Mesendoderm (in vitro differentiated cells): Measurements from ENCODE around the gene CKM.
A peak's percentile ranks its signal among the peaks of the same experiment; 100 is the strongest.
"Not testable (repeated sequence)": the region's sequence is repeated elsewhere in the genome, so short reads cannot be mapped to it uniquely, and the experiment has no call there.

Experiments used
- DNase-seq: peaks from one replicate; pipeline ENCODE4 v3.0.0; 2013
- H2AK5ac ChIP-seq: 2 replicates; pipeline ENCODE4 v1.6.1; 2013; ENCODE audit warnings: low read length, inconsistent platforms
- H2BK120ac ChIP-seq: 2 replicates; pipeline ENCODE4 v1.6.1; 2013; ENCODE audit warnings: low read depth, mild to moderate bottlenecking, low read length, moderate library complexity, mixed read lengths
- H2BK15ac ChIP-seq: replicated peaks from 2 replicates; pipeline ENCODE4 v1.6.1; 2013; ENCODE audit warnings: low read depth, mild to moderate bottlenecking, moderate library complexity
- H2BK5ac ChIP-seq: 2 replicates; pipeline ENCODE4 v1.6.1; 2013; ENCODE audit warnings: low read length, inconsistent platforms
- H3K18ac ChIP-seq: 2 replicates; pipeline ENCODE4 v1.6.1; 2013; ENCODE audit warnings: mild to moderate bottlenecking, low read length, mixed read lengths
- H3K23ac ChIP-seq: one replicate; pipeline ENCODE4 v1.6.1; 2013; ENCODE audit warnings: low read length
- H3K27ac ChIP-seq: 2 replicates; pipeline ENCODE4 v1.5.1; 2013; ENCODE audit warnings: low read depth, mild to moderate bottlenecking, inconsistent platforms, low read length, moderate library complexity
- H3K27me3 ChIP-seq: 2 replicates; pipeline ENCODE4 v1.6.1; 2013; ENCODE audit warnings: low read length, control low read depth, mild to moderate bottlenecking, inconsistent platforms; ENCODE audit not compliant: insufficient read depth, poor library complexity
- H3K36me3 ChIP-seq: 2 replicates; pipeline ENCODE4 v1.6.1; 2013; ENCODE audit warnings: low read length, inconsistent platforms; ENCODE audit not compliant: control insufficient read depth, insufficient read depth
- H3K4ac ChIP-seq: one replicate; pipeline ENCODE4 v1.6.1; 2013; ENCODE audit warnings: low read depth, mild to moderate bottlenecking, low read length, moderate library complexity
- H3K4me1 ChIP-seq: 2 replicates; pipeline ENCODE4 v1.6.1; 2013; ENCODE audit warnings: low read depth, low read length, inconsistent platforms; ENCODE audit not compliant: control insufficient read depth
- H3K4me2 ChIP-seq: 2 replicates; pipeline ENCODE4 v1.6.1; 2013; ENCODE audit warnings: low read length
- H3K4me3 ChIP-seq: 2 replicates; pipeline ENCODE4 v1.5.1; 2013; ENCODE audit warnings: mild to moderate bottlenecking, low read length
- H3K56ac ChIP-seq: one replicate; pipeline ENCODE4 v1.6.1; 2013; ENCODE audit warnings: low read length
- H3K79me1 ChIP-seq: 2 replicates; pipeline ENCODE4 v1.6.1; 2013; ENCODE audit warnings: low read length, inconsistent platforms
- H3K79me2 ChIP-seq: 2 replicates; pipeline ENCODE4 v1.6.1; 2013; ENCODE audit warnings: mild to moderate bottlenecking, low read length; ENCODE audit not compliant: control insufficient read depth, insufficient read depth
- H3K9ac ChIP-seq: 2 replicates; pipeline ENCODE4 v1.6.1; 2013; ENCODE audit warnings: low read length, inconsistent platforms
- H4K5ac ChIP-seq: one replicate; pipeline ENCODE4 v1.6.1; 2013; ENCODE audit warnings: low read length
- H4K8ac ChIP-seq: one replicate; pipeline ENCODE4 v1.6.1; 2013; ENCODE audit warnings: low read depth, mild to moderate bottlenecking, control low read depth, low read length, moderate library complexity
- WGBS: extraction: QIAGEN DNeasy Blood & Tissue Kit; methylation state at CpG from one replicate; pipeline ENCODE4 v1.1.7; 2013; ENCODE audit warnings: low lambda C conversion rate, missing lambda C conversion rate; ENCODE audit not compliant: insufficient coverage; ENCODE audit errors: extremely low coverage; 5-methylcytosine and 5-hydroxymethylcytosine counted together

CKM gene

GRCh38 chr19:45314708-45315245, 7.9 kb downstream of the CKM start:
- Histone ChIP-seq H3K4me1 (no peaks in the 10 kb centered on the region), H4K8ac (no peak overlapping the region), H3K36me3 (no peaks in the 10 kb centered on the region), H3K9ac (no peak overlapping the region), H3K56ac (no peak overlapping the region), H3K79me2 (no peaks in the 10 kb centered on the region), H3K79me1 (no peaks in the 10 kb centered on the region), H3K4ac (no peak overlapping the region), H2BK15ac (no peak overlapping the region), H2BK5ac (no peak overlapping the region), H2AK5ac (no peak overlapping the region), H3K18ac (no peak overlapping the region), H3K4me2 (no peak overlapping the region), H3K27me3 (no peaks in the 10 kb centered on the region), H2BK120ac (no peak overlapping the region), H3K23ac (no peak overlapping the region), H3K4me3 (no peak overlapping the region), H3K27ac (no peak overlapping the region), H4K5ac (no peak overlapping the region)
- DNase-seq, result no peak
- WGBS, result no CpG with 5 or more reads among the region's 8 CpGs

- not testable (repeated sequence) for H3K79me2 ChIP-seq, H3K27ac ChIP-seq, H3K9ac ChIP-seq, H2BK120ac ChIP-seq, H3K4me1 ChIP-seq, H3K27me3 ChIP-seq, H2AK5ac ChIP-seq, H2BK5ac ChIP-seq, H3K36me3 ChIP-seq, H3K4me3 ChIP-seq, H3K56ac ChIP-seq, H3K23ac ChIP-seq, H3K4ac ChIP-seq, H2BK15ac ChIP-seq, H4K5ac ChIP-seq, DNase-seq, H3K79me1 ChIP-seq, H3K4me2 ChIP-seq, H3K18ac ChIP-seq, H4K8ac ChIP-seq
- no CpG with 5 or more reads among the region's 14 CpGs for WGBS
These were observed 10.4 kb downstream of the CKM start for GRCh38 chr19:45312285-45312684.

- no peak overlapping the region for H3K4ac ChIP-seq
These were observed 11.1 kb downstream of the CKM start for GRCh38 chr19:45311621-45312020.

GRCh38 chr19:45309322-45309721, 13.4 kb downstream of the CKM start:
- not testable (repeated sequence) for H3K4me2 ChIP-seq, H3K27ac ChIP-seq, H3K27me3 ChIP-seq, H2BK15ac ChIP-seq, DNase-seq, H3K79me1 ChIP-seq, H2BK5ac ChIP-seq, H3K56ac ChIP-seq, H3K9ac ChIP-seq, H3K79me2 ChIP-seq, H3K4me3 ChIP-seq, H2AK5ac ChIP-seq, H3K23ac ChIP-seq, H2BK120ac ChIP-seq, H4K8ac ChIP-seq, H3K4me1 ChIP-seq, H4K5ac ChIP-seq, H3K4ac ChIP-seq, H3K36me3 ChIP-seq, H3K18ac ChIP-seq
- no CpG with 5 or more reads among the region's 8 CpGs for WGBS

More at GRCh38 chr19:45311621-45312020, 11.1 kb downstream of the CKM start:
- no peak overlapping the region for H3K9ac ChIP-seq
- no peaks in the 10 kb centered on the region for H3K79me2 ChIP-seq
- no peaks in the 10 kb centered on the region for H3K36me3 ChIP-seq
- H3K4me3 ChIP-seq, result no peak overlapping the region
- no peak overlapping the region for H3K27ac ChIP-seq
- no peak overlapping the region for H3K56ac ChIP-seq
- H3K27me3 ChIP-seq, result no peaks in the 10 kb centered on the region
- no peak overlapping the region for H2BK120ac ChIP-seq
- H3K4me1 ChIP-seq, result no peaks in the 10 kb centered on the region
- no peak overlapping the region for H2BK5ac ChIP-seq
- no peak overlapping the region for H3K23ac ChIP-seq
- H3K18ac ChIP-seq, result no peak overlapping the region
- no peak overlapping the region for H2AK5ac ChIP-seq
- WGBS, result no CpG with 5 or more reads among the region's 18 CpGs
- DNase-seq, result no peak
- no peak overlapping the region for H2BK15ac ChIP-seq
- H3K79me1 ChIP-seq, result no peaks in the 10 kb centered on the region
- H4K8ac ChIP-seq, result no peak overlapping the region
- H4K5ac ChIP-seq, result no peak overlapping the region
- H3K4me2 ChIP-seq, result no peak overlapping the region

DNA sequence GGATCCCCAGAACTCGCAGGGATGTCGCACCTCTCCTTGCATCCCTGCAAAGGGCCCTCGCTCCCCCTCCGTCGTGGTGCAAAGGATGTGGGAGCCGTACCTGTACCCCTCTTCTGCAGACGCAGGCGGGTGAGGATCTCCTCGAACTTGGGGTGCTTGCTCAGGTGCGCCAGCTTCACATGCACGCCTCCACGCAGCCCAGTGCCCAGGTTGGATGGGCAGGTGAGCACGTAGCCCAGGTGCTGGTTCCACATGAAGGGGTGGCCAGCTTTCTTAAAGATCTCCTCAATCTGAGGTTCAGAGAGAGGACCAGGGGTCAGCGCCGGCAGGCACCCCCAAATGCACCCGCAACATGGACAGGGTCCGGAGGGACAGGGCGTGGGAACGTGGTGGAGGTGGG, 15.3 kb downstream of the CKM start:
- H2BK5ac ChIP-seq, result no peak overlapping the region
- WGBS, result no CpG with 5 or more reads among the region's 19 CpGs
- no peak overlapping the region for H3K27ac ChIP-seq
- H3K18ac ChIP-seq, result no peak overlapping the region
- H2AK5ac ChIP-seq, result no peak overlapping the region
- no peak overlapping the region for H3K9ac ChIP-seq
- H3K4me1 ChIP-seq, result no peaks in the 10 kb centered on the region
- H3K79me2 ChIP-seq, result no peaks in the 10 kb centered on the region
- H3K36me3 ChIP-seq, result no peaks in the 10 kb centered on the region
- H3K79me1 ChIP-seq, result no peaks in the 10 kb centered on the region
- no peak overlapping the region for H3K23ac ChIP-seq
- no peaks in the 10 kb centered on the region for H3K27me3 ChIP-seq
- no peak overlapping the region for H3K56ac ChIP-seq
- H3K4ac ChIP-seq, result no peak overlapping the region
- H4K8ac ChIP-seq, result no peak overlapping the region
- no peak overlapping the region for H3K4me2 ChIP-seq
- no peak for DNase-seq
- no peak overlapping the region for H2BK120ac ChIP-seq
- H4K5ac ChIP-seq, result no peak overlapping the region
- H3K4me3 ChIP-seq, result no peak overlapping the region
- H2BK15ac ChIP-seq, result no peak overlapping the region

GRCh38 chr19:45306518-45307027, 16.1 kb downstream of the CKM start:
- Histone ChIP-seq H3K4me1 (no peaks in the 10 kb centered on the region), H4K8ac (no peak overlapping the region), H3K4me2 (no peak overlapping the region), H3K23ac (no peak overlapping the region), H3K27me3 (no peaks in the 10 kb centered on the region), H2AK5ac (no peak overlapping the region), H3K79me1 (no peaks in the 10 kb centered on the region), H3K18ac (no peak overlapping the region), H3K27ac (no peak overlapping the region), H3K36me3 (no peaks in the 10 kb centered on the region), H3K4me3 (no peak overlapping the region), H3K4ac (no peak overlapping the region), H3K56ac (no peak overlapping the region), H3K9ac (no peak overlapping the region), H2BK15ac (no peak overlapping the region), H2BK120ac (no peak overlapping the region), H2BK5ac (no peak overlapping the region), H4K5ac (no peak overlapping the region), H3K79me2 (no peaks in the 10 kb centered on the region)
- no CpG with 5 or more reads among the region's 18 CpGs for WGBS
- peak; percentile 44 for DNase-seq
